Breast epithelium (tissue), 4 donors: ENCODE results near the gene NOX3. TPM values are rescaled to one million over a fixed set of nuclear protein-coding genes. Genes with fewer than 3 reads are reported as not detected.

ENCODE experiments used
- DNase-seq, 2 donors: peaks; one replicate each; pipeline ENCODE4 v3.0.0-alpha.2; 2019; ENCODE audit warnings: low spot score in 2 of 2
- H3K27ac ChIP-seq, 2 donors: fragments of 200-600 bp; sonication (generic) in 1 of 2; one replicate each; pipeline ENCODE4 v1.5.1; 2016 to 2019; ENCODE audit warnings: mild to moderate bottlenecking in 1 of 2
- H3K27me3 ChIP-seq, 2 donors: fragments of 200-600 bp; sonication (generic) in 1 of 2; one replicate each; pipeline versions ENCODE4 v1.5.1 to v1.6.0; 2017 to 2019; ENCODE audit warnings: control low read depth in 1 of 2, mild to moderate bottlenecking in 1 of 2
- H3K36me3 ChIP-seq: fragments of 200-600 bp; one replicate; pipeline ENCODE4 v1.5.1; 2019
- H3K4me1 ChIP-seq, 2 donors: fragments of 200-600 bp; sonication (generic); one replicate each; pipeline ENCODE4 v1.5.1; 2016 to 2019; ENCODE audit warnings: control low read depth in 1 of 2
- H3K4me3 ChIP-seq, 3 donors: fragments of 200-600 bp; sonication (generic); 1 replicate in 2 of 3; 2 replicates in 1 of 3; pipeline ENCODE4 v1.5.1; 2016 to 2019; ENCODE audit warnings: mild to moderate bottlenecking in 3 of 3, moderate library complexity in 2 of 3
- H3K9me3 ChIP-seq, 2 donors: fragments of 200-600 bp; sonication (generic) in 1 of 2; one replicate each; pipeline ENCODE4 v1.5.1; 2016 to 2019; ENCODE audit warnings: control low read depth in 1 of 2
- POLR2A ChIP-seq: fragments of 450-650 bp; IDR thresholded peaks from one replicate; pipeline ENCODE4 v1.6.1; 2016; ENCODE audit warnings: antibody characterized with exemption, mild to moderate bottlenecking, moderate library complexity
- POLR2AphosphoS5 ChIP-seq, 3 donors: sonication (generic); formaldehyde crosslinking; IDR thresholded peaks; one replicate each; pipeline ENCODE4 v1.6.1; 2017; ENCODE audit warnings: antibody characterized with exemption in 3 of 3
- intact Hi-C: fragments of 100-400 bp; cut with DNase I; formaldehyde crosslinking; loops from one replicate; pipeline ENCODE4 v1.15.1; 2023; ENCODE audit warnings: low total_unique reads
- total RNA-seq, 3 donors: library from RNA; depleted of rRNA; stranded (reverse); fragments of >200 nt; gene quantifications; one replicate each; pipeline ENCODE4 v1.1.0, GENCODE V29; 2016
- TF ChIP-seq, protein P1 (sequence below), 3 donors: fragments of 450-650 bp; IDR thresholded peaks; one replicate each; pipeline ENCODE4 v1.5.1; 2016 to 2017; ENCODE audit warnings: antibody characterized with exemption in 3 of 3, mild to moderate bottlenecking in 3 of 3, moderate library complexity in 3 of 3

The NOX3 gene
- total RNA-seq, 3 donors from 2014 or later: not detected

DNA sequence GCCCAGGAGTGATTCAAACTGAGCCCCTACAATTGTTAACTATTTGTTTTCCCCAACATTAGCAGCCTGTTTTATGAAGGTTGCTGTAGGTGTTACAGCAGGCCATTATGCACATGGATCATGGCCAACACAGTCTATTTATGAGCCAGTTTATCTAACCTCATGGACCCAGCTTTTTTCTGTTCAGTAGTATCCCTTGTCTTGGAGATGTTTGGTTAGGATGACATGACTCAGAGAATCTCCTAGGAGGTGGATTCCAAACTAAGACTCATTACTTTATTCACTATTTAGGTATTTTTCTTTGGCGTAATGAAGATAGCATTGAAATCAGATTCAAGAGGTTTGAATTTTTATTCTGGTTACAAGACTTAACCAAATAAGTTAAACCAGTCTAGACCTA is 78.6 kb downstream of the NOX3 start:
- H3K27me3 ChIP-seq: no peaks in the 10 kb centered on the region
- no peak overlapping the region for H3K4me3 ChIP-seq
- no peak for DNase-seq
- no peak for TF ChIP-seq POLR2A
- no peak for TF ChIP-seq POLR2AphosphoS5 (IDR thresholded peaks at IDR 0.05)
- TF ChIP-seq, protein P1, sequence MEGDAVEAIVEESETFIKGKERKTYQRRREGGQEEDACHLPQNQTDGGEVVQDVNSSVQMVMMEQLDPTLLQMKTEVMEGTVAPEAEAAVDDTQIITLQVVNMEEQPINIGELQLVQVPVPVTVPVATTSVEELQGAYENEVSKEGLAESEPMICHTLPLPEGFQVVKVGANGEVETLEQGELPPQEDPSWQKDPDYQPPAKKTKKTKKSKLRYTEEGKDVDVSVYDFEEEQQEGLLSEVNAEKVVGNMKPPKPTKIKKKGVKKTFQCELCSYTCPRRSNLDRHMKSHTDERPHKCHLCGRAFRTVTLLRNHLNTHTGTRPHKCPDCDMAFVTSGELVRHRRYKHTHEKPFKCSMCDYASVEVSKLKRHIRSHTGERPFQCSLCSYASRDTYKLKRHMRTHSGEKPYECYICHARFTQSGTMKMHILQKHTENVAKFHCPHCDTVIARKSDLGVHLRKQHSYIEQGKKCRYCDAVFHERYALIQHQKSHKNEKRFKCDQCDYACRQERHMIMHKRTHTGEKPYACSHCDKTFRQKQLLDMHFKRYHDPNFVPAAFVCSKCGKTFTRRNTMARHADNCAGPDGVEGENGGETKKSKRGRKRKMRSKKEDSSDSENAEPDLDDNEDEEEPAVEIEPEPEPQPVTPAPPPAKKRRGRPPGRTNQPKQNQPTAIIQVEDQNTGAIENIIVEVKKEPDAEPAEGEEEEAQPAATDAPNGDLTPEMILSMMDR (IDR thresholded peaks at IDR 0.05): no peak
- no peaks in the 10 kb centered on the region for H3K9me3 ChIP-seq
- intact Hi-C loops: no loop called here
- no peaks in the 10 kb centered on the region for H3K36me3 ChIP-seq
- H3K27ac ChIP-seq: no peak overlapping the region
- no peaks in the 10 kb centered on the region for H3K4me1 ChIP-seq

DNA sequence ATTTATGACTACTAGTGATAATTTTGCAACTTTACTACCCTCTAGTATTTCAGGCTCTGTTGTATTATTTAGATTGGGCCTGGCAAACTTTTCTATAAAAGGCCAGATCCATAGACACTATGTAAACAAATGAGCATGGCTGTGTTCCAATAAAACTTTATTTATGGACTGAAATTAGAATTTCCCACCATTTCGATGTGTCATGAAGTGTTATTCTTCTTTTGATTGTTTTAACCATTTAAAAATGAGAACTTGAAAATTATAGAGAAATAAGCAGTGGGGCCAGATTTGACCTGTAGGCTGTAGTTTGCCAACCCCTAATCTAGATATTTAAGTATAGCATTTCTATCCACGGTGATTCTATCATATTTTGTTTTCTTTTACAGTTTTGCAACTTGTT is 79.8 kb downstream of the NOX3 start:
- no peak overlapping the region for H3K4me3 ChIP-seq
- H3K27ac ChIP-seq: no peak overlapping the region
- no peaks in the 10 kb centered on the region for H3K27me3 ChIP-seq
- intact Hi-C loops: no loop called here
- H3K36me3 ChIP-seq: no peaks in the 10 kb centered on the region
- TF ChIP-seq, protein P1 (IDR thresholded peaks at IDR 0.05): no peak
- no peak for TF ChIP-seq POLR2A
- no peak for TF ChIP-seq POLR2AphosphoS5 (IDR thresholded peaks at IDR 0.05)
- no peaks in the 10 kb centered on the region for H3K9me3 ChIP-seq
- H3K4me1 ChIP-seq: no peaks in the 10 kb centered on the region
- DNase-seq: no peak

DNA sequence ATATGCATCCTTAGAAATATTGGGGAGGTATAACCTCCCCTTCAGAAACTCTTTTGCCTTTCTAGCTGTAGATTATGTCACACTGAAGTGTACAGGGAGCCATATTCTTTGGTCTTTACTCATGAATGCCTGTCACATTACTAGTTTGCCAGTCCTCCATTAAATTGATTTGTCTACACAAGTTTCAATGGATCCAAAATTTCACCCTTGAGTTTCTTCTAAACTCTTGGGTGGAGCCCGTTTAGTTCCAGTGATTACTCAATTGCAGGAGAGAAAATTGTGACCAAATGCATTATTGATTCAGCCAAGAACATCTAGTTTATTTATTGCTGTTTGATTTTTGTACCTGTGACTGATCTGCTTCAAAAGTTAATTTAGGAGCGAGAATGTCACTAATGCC is 81.0 kb downstream of the NOX3 start:
- Histone ChIP-seq H3K36me3 (no peaks in the 10 kb centered on the region), H3K4me1 (no peaks in the 10 kb centered on the region), H3K9me3 (no peaks in the 10 kb centered on the region), H3K27me3 (no peaks in the 10 kb centered on the region), H3K27ac (no peak overlapping the region), H3K4me3 (no peak overlapping the region)
- TF ChIP-seq POLR2AphosphoS5 (IDR thresholded peaks at IDR 0.05) (no peak), POLR2A (no peak)
- TF ChIP-seq, protein P1 (IDR thresholded peaks at IDR 0.05): no peak
- intact Hi-C loops: no loop called here
- DNase-seq: no peak

DNA sequence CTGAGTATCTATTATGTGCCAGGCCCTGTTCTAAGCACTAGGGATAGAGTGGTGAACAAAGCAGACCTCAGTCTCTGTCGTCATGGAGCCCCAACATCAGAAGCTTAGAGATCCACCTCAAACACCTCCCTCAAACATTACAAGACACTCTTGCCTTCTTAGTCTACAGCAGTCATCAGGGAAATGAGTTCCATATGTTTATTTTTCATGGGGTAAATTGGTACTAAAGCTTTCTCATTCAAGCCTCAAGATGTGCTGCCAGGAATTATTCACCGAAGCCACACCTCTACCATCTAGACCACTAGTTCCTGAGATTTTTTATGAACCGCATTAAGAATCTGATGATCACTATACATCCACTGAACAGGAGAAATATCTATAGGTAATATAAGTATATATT is 82.4 kb downstream of the NOX3 start:
- intact Hi-C loops: no loop called here
- H3K27ac ChIP-seq: no peak overlapping the region
- TF ChIP-seq POLR2AphosphoS5 (IDR thresholded peaks at IDR 0.05) (no peak), POLR2A (no peak)
- TF ChIP-seq, protein P1 (IDR thresholded peaks at IDR 0.05): no peak
- H3K9me3 ChIP-seq: no peaks in the 10 kb centered on the region
- no peak overlapping the region for H3K4me3 ChIP-seq
- no peaks in the 10 kb centered on the region for H3K4me1 ChIP-seq
- DNase-seq: no peak
- H3K27me3 ChIP-seq: no peaks in the 10 kb centered on the region
- no peaks in the 10 kb centered on the region for H3K36me3 ChIP-seq

DNA sequence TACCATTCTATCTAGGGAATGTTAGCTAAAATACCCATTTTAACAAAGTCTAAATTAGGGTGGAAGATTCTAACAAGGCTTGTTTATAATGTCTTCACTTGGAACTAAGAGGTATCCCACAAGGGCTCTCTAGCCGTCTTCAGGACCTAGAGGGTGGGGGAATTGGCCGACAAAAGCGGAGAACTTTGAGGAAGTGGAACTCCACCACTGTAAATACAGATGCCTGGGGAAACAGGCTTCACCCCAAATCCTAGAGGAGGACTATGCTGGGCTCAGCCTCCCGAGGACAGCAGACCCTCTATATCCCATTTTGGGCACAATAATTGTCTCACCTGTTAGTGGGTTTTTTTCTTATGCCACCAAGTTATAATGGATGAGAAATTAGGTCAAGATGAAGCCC is 83.4 kb downstream of the NOX3 start:
- intact Hi-C loops: no loop called here
- H3K36me3 ChIP-seq: no peaks in the 10 kb centered on the region
- no peak overlapping the region for H3K27ac ChIP-seq
- no peak overlapping the region for H3K4me3 ChIP-seq
- H3K9me3 ChIP-seq: no peaks in the 10 kb centered on the region
- TF ChIP-seq, protein P1 (IDR thresholded peaks at IDR 0.05): no peak
- H3K4me1 ChIP-seq: no peaks in the 10 kb centered on the region
- no peaks in the 10 kb centered on the region for H3K27me3 ChIP-seq
- DNase-seq: no peak
